Measurements from ENCODE around the gene PFKFB2. TPM values are rescaled to one million over a fixed set of nuclear protein-coding genes. Genes with fewer than 3 reads are reported as not detected.

PFKFB2 gene
- polyA plus RNA-seq, 1 donor (not counting 4 experiments of a cell fraction or from before 2014, with no cell fraction given): 12.2 TPM

DNA sequence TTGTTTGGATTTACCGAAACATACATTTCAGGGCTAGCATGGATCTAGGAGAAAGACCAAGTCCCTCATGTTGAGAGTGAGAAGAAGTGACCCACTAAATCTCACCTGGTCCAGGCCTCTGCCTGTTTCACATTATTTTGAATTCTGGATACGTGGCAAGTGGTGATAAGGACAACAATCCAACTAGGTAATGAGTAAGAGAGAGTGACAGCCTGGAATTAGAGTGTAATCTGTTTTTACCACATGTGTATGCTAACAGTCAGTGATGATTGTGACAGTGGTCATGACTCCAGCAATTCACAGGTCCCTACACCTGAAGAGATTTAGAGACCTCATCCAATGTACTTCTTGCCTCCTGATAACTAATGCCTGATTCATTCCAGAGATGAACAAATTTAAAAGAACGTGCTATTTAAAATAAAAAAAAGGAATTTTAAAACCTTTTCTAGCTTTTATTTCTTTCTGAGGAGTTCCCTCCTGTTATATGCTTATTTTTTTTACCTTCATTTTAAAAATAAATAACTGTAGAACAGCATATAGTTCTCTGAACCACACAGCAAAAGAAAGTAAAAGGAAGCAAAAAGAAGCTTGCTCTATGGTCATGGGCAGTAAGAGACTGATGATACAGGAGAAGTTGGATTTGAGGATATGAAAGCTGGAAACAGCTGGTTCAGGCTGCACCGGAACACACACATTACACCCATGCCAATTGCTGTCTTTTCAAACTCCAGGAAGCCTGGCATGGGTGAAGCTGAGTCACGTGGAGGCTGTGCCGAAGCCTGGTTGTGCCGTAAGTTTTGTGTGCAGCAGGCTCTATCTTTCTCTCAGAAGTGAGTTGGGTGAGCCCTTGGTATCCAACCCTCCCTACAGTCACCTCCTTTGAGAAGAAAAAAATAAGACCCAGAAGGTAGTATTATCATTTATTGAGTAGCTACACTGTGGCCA lies 35.2 kb upstream of the PFKFB2 start:
- dilution Hi-C loops (cut with MboI; ENCODE audit: extremely low pct_ligation_motif_present, low sequenced_read_pairs): no loop called here
- Histone ChIP-seq H3K36me3 (ENCODE audit: control insufficient read depth in 2 of 2, extremely low read depth in 1 of 2, insufficient read depth in 2 of 2, low read length in 2 of 2) (peaks cover 12 to 17% of the 10 kb centered on the region in 2 experiments), H3K4me3 (ENCODE audit: control insufficient read depth in 2 of 3, extremely low read depth in 1 of 3, insufficient read depth in 2 of 3, low read depth in 1 of 3, low read length in 3 of 3) (no peak overlapping the region), H3K79me2 (ENCODE audit: control insufficient read depth, insufficient read depth, low read length) (peaks cover 2% of the 10 kb centered on the region), H2AFZ (ENCODE audit: control insufficient read depth, low read length) (no peak overlapping the region), H3K9ac (ENCODE audit: control insufficient read depth, extremely low read depth, insufficient read depth, low read length) (peak overlapping the region; percentile 93), H3K9me1 (ENCODE audit: control insufficient read depth, extremely low read depth, insufficient read depth, low read length) (no peaks in the 10 kb centered on the region), H3K4me2 (ENCODE audit: control insufficient read depth, extremely low read depth, insufficient read depth, low read depth, low read length) (peak overlapping the region; percentile 10), H3K27me3 (ENCODE audit: control insufficient read depth, extremely low read depth, insufficient read depth, low read length) (no peaks in the 10 kb centered on the region), H3K27ac (ENCODE audit: control insufficient read depth, insufficient read depth, low read length) (peak overlapping the region; percentile 97), H3K4me1 (ENCODE audit: control insufficient read depth, extremely low read depth, insufficient read depth, low read length) (peaks cover 61% of the 10 kb centered on the region), H3K9me3 (ENCODE audit: control insufficient read depth, low read depth, low read length) (no peaks in the 10 kb centered on the region), H4K20me1 (ENCODE audit: control insufficient read depth, extremely low read depth, insufficient read depth, low read length) (no peaks in the 10 kb centered on the region)
- TF ChIP-seq, protein P1, sequence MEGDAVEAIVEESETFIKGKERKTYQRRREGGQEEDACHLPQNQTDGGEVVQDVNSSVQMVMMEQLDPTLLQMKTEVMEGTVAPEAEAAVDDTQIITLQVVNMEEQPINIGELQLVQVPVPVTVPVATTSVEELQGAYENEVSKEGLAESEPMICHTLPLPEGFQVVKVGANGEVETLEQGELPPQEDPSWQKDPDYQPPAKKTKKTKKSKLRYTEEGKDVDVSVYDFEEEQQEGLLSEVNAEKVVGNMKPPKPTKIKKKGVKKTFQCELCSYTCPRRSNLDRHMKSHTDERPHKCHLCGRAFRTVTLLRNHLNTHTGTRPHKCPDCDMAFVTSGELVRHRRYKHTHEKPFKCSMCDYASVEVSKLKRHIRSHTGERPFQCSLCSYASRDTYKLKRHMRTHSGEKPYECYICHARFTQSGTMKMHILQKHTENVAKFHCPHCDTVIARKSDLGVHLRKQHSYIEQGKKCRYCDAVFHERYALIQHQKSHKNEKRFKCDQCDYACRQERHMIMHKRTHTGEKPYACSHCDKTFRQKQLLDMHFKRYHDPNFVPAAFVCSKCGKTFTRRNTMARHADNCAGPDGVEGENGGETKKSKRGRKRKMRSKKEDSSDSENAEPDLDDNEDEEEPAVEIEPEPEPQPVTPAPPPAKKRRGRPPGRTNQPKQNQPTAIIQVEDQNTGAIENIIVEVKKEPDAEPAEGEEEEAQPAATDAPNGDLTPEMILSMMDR (optimal IDR thresholded peaks at IDR 0.05 in 1 of 3, IDR thresholded peaks at IDR 0.05 in 1 of 3, conservative IDR thresholded peaks at IDR 0.05 in 1 of 3; ENCODE audit: extremely low read depth in 1 of 3, insufficient read depth in 2 of 3, low read length in 3 of 3): no peak
- no peak for TF ChIP-seq EZH2 (IDR thresholded peaks at IDR 0.05; ENCODE audit: low read length)
- no peak for DNase-seq (ENCODE audit: low read depth, low spot score)
- FAIRE-seq: peak; percentile 86

DNA sequence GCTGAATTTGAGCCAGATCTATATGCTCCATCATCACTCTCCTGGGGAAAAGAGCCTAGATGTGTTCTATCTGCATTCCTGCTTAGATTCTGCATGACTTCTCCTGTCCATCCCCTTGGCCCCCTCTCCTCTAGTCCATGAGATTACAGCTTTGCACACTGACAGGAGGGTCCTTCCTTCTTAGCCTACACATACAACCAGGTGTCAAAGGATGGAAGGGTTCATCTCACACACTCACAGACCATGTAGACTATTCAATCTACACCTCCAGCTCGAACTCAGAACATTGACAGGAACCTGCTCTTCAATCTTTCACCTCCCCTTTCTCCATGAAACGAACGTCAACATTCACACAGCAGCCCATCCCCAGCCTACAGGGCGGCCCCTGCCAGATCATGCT lies 34.4 kb upstream of the PFKFB2 start:
- dilution Hi-C loops (cut with MboI; ENCODE audit: extremely low pct_ligation_motif_present, low sequenced_read_pairs): no loop called here
- no peak for DNase-seq (ENCODE audit: low read depth, low spot score)

More for the DNA sequence above, 34.4 kb upstream of the PFKFB2 start:
- Histone ChIP-seq H3K4me1 (ENCODE audit: control insufficient read depth, extremely low read depth, insufficient read depth, low read length) (peaks cover 69% of the 10 kb centered on the region), H3K9me3 (ENCODE audit: control insufficient read depth, low read depth, low read length) (no peaks in the 10 kb centered on the region), H4K20me1 (ENCODE audit: control insufficient read depth, extremely low read depth, insufficient read depth, low read length) (no peaks in the 10 kb centered on the region), H3K36me3 (ENCODE audit: control insufficient read depth in 2 of 2, extremely low read depth in 1 of 2, insufficient read depth in 2 of 2, low read length in 2 of 2) (peaks cover 16 to 25% of the 10 kb centered on the region in 2 experiments), H2AFZ (ENCODE audit: control insufficient read depth, low read length) (no peak overlapping the region), H3K9ac (ENCODE audit: control insufficient read depth, extremely low read depth, insufficient read depth, low read length) (peak overlapping the region; percentile 93), H3K79me2 (ENCODE audit: control insufficient read depth, insufficient read depth, low read length) (peaks cover 2% of the 10 kb centered on the region), H3K4me3 (ENCODE audit: control insufficient read depth in 2 of 3, extremely low read depth in 1 of 3, insufficient read depth in 2 of 3, low read depth in 1 of 3, low read length in 3 of 3) (no peak overlapping the region), H3K4me2 (ENCODE audit: control insufficient read depth, extremely low read depth, insufficient read depth, low read depth, low read length) (peak overlapping the region; percentile 10), H3K9me1 (ENCODE audit: control insufficient read depth, extremely low read depth, insufficient read depth, low read length) (no peaks in the 10 kb centered on the region), H3K27ac (ENCODE audit: control insufficient read depth, insufficient read depth, low read length) (peak overlapping the region; percentile 97), H3K27me3 (ENCODE audit: control insufficient read depth, extremely low read depth, insufficient read depth, low read length) (no peaks in the 10 kb centered on the region)
- no peak for TF ChIP-seq EZH2 (IDR thresholded peaks at IDR 0.05; ENCODE audit: low read length)
- TF ChIP-seq, protein P1 (optimal IDR thresholded peaks at IDR 0.05 in 1 of 3, IDR thresholded peaks at IDR 0.05 in 1 of 3, conservative IDR thresholded peaks at IDR 0.05 in 1 of 3; ENCODE audit: extremely low read depth in 1 of 3, insufficient read depth in 2 of 3, low read length in 3 of 3): no peak
- no peak for FAIRE-seq
